ENCODE measurements around the gene CEBPE. TPM values are rescaled to one million over a fixed set of nuclear protein-coding genes. Genes with fewer than 3 reads are reported as not detected.
A peak's percentile ranks its signal among the peaks of the same experiment; 100 is the strongest.

Gene CEBPE
- total RNA-seq, 2 donors from 2014 or later, result not detected

- H3K27me3 Mint-ChIP-seq, result no peaks in the 10 kb centered on the region
- no peak for ATAC-seq (replicated peaks)
- no peak overlapping the region for H3K27ac Mint-ChIP-seq
- no peaks in the 10 kb centered on the region for H3K36me3 Mint-ChIP-seq (ENCODE audit: low read depth)
- no peaks in the 10 kb centered on the region for H3K4me1 Mint-ChIP-seq
- H3K9me3 Mint-ChIP-seq, result no peaks in the 10 kb centered on the region
- no peak overlapping the region for H3K4me3 Mint-ChIP-seq
Observed at GRCh38 chr14:23136566-23137133, 17.6 kb upstream of the CEBPE start.

- H3K4me1 Mint-ChIP-seq, result peaks cover 8% of the 10 kb centered on the region
- H3K27ac Mint-ChIP-seq, result no peak overlapping the region
Observed at GRCh38 chr14:23132970-23133369, 13.9 kb upstream of the CEBPE start.

DNA sequence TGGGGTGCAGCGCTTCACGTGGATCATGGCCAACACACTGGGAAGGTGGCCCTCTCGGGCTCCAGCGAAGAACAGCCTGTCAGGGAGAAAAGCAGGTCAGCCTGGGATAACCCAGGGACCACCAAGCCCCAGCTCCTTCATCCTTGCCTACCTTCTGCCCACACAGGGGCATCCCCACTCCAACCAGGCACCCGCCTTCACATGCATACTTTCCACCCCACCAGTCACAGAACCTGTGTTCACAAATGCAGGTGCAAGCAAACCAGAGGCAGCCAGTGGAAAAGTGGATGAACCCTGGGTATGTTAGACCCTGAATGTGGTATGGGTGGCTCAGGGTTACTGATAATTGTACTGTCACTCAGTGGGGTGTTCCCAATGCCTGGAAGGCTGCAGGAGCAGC is 12.4 kb upstream of the CEBPE start:
- H3K27ac Mint-ChIP-seq, result no peak overlapping the region
- H3K9me3 Mint-ChIP-seq, result no peaks in the 10 kb centered on the region
- no peak for ATAC-seq (replicated peaks)

More at GRCh38 chr14:23132970-23133369, 13.9 kb upstream of the CEBPE start:
- H3K9me3 Mint-ChIP-seq, result no peaks in the 10 kb centered on the region
- no peaks in the 10 kb centered on the region for H3K36me3 Mint-ChIP-seq (ENCODE audit: low read depth)
- H3K27me3 Mint-ChIP-seq, result peaks cover 11% of the 10 kb centered on the region
- no peak for ATAC-seq (replicated peaks)
- H3K4me3 Mint-ChIP-seq, result no peak overlapping the region

GRCh38 chr14:23130871-23131270 is 11.8 kb upstream of the CEBPE start:
- peaks cover 11% of the 10 kb centered on the region for H3K4me1 Mint-ChIP-seq

More for the DNA sequence above, 12.4 kb upstream of the CEBPE start:
- no peak overlapping the region for H3K4me3 Mint-ChIP-seq
- peaks cover 11% of the 10 kb centered on the region for H3K27me3 Mint-ChIP-seq
- H3K4me1 Mint-ChIP-seq, result peaks cover 11% of the 10 kb centered on the region
- H3K36me3 Mint-ChIP-seq (ENCODE audit: low read depth), result no peaks in the 10 kb centered on the region

GRCh38 chr14:23129759-23130316 is 10.8 kb upstream of the CEBPE start:
- H3K36me3 Mint-ChIP-seq (ENCODE audit: low read depth), result no peaks in the 10 kb centered on the region
- no peak for ATAC-seq (replicated peaks)
- H3K27me3 Mint-ChIP-seq, result peaks cover 11% of the 10 kb centered on the region
- no peak overlapping the region for H3K27ac Mint-ChIP-seq
- H3K4me1 Mint-ChIP-seq, result peaks cover 11% of the 10 kb centered on the region
- H3K9me3 Mint-ChIP-seq, result no peaks in the 10 kb centered on the region
- H3K4me3 Mint-ChIP-seq, result no peak overlapping the region

More at GRCh38 chr14:23130871-23131270, 11.8 kb upstream of the CEBPE start:
- no peaks in the 10 kb centered on the region for H3K36me3 Mint-ChIP-seq (ENCODE audit: low read depth)
- no peak for ATAC-seq (replicated peaks)
- H3K27ac Mint-ChIP-seq, result no peak overlapping the region
- H3K27me3 Mint-ChIP-seq, result peaks cover 11% of the 10 kb centered on the region
- no peaks in the 10 kb centered on the region for H3K9me3 Mint-ChIP-seq
- H3K4me3 Mint-ChIP-seq, result no peak overlapping the region

- no peak overlapping the region for H3K4me3 Mint-ChIP-seq
- H3K36me3 Mint-ChIP-seq (ENCODE audit: low read depth), result no peaks in the 10 kb centered on the region
- peaks cover 11% of the 10 kb centered on the region for H3K4me1 Mint-ChIP-seq
- H3K9me3 Mint-ChIP-seq, result no peaks in the 10 kb centered on the region
- ATAC-seq (replicated peaks), result no peak
- no peak overlapping the region for H3K27ac Mint-ChIP-seq
- peaks cover 11% of the 10 kb centered on the region for H3K27me3 Mint-ChIP-seq
Observed at GRCh38 chr14:23128969-23129758, 10.1 kb upstream of the CEBPE start.

DNA sequence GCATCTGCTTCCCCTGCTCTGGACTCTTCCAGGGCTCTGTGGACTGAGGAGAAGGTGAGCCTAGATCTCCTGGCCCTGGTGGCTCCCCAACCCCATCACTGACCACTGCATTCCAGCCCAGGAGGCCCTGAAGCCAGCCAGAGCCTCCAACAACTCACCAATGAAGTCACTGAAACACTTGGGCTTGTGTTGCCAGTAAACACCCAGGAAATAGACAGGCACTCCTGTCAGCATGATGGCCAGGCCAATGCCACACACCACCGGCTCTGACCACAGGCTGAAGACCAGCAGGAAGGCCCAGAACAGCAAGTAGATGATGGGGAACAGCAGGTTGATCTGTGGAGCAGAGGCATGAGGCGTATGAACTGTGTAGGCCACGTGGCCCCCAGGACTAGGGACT is 8.8 kb upstream of the CEBPE start:
- Mint-ChIP-seq H3K27me3 (peaks cover 11% of the 10 kb centered on the region), H3K36me3 (ENCODE audit: low read depth) (no peaks in the 10 kb centered on the region), H3K9me3 (no peaks in the 10 kb centered on the region), H3K4me1 (peaks cover 11% of the 10 kb centered on the region), H3K27ac (peak overlapping the region; percentile 71), H3K4me3 (no peak overlapping the region)
- ATAC-seq (replicated peaks), result no peak

DNA sequence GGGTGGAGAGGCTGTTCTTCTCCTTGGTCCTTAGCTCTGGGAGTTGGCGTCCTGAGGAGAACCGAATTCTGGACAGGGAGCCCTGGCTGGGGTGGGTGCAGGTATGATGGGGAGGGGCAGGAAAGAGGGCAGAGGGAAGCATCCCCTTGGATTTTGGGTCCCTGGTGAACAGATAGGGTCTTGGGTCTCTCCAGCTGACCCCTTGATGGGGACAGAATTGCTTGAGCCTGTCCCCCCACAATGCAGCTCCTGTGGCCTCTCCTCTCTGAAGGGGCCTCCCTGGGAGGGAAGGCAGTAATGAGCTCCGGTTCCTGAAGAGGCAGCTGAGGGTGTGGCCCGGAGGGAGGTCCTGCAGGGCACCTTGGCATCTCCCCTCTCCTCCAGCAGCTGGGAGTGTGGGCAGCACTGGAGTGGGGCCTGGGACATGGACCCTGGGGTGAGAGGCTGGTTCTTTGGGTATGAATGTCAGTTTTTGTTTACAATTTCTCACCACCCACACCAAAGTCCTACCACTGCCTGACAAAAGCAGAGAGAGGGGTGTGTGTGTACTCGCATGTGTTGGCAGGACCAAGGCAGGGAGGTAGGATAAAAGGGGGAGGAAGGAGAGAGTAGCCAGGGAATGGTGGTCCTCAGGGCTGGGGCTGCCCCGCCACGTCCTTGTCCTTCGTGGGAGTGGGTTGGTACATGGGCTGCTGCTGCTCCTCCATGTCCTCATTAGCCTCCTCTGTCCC is 7.7 kb upstream of the CEBPE start:
- Mint-ChIP-seq H3K27me3 (peaks cover 11% of the 10 kb centered on the region), H3K4me1 (peaks cover 11% of the 10 kb centered on the region), H3K36me3 (ENCODE audit: low read depth) (no peaks in the 10 kb centered on the region), H3K4me3 (no peak overlapping the region), H3K27ac (no peak overlapping the region), H3K9me3 (no peaks in the 10 kb centered on the region)
- ATAC-seq (replicated peaks), result no peak

- H3K4me1 Mint-ChIP-seq, result peaks cover 16% of the 10 kb centered on the region
- H3K27me3 Mint-ChIP-seq, result peaks cover 8% of the 10 kb centered on the region
- no peaks in the 10 kb centered on the region for H3K9me3 Mint-ChIP-seq
- no peaks in the 10 kb centered on the region for H3K36me3 Mint-ChIP-seq (ENCODE audit: low read depth)
- H3K27ac Mint-ChIP-seq, result no peak overlapping the region
- no peak for ATAC-seq (replicated peaks)
- H3K4me3 Mint-ChIP-seq, result no peak overlapping the region
Observed at GRCh38 chr14:23125933-23126524, 7.0 kb upstream of the CEBPE start.

- no peak for ATAC-seq (replicated peaks)
- H3K36me3 Mint-ChIP-seq (ENCODE audit: low read depth), result no peaks in the 10 kb centered on the region
- H3K9me3 Mint-ChIP-seq, result no peaks in the 10 kb centered on the region
- H3K4me3 Mint-ChIP-seq, result no peak overlapping the region
- H3K27ac Mint-ChIP-seq, result peak overlapping the region; percentile 11
- H3K27me3 Mint-ChIP-seq, result peaks cover 4% of the 10 kb centered on the region
- H3K4me1 Mint-ChIP-seq, result peaks cover 21% of the 10 kb centered on the region
Observed at GRCh38 chr14:23125011-23125410, 6.0 kb upstream of the CEBPE start.

DNA sequence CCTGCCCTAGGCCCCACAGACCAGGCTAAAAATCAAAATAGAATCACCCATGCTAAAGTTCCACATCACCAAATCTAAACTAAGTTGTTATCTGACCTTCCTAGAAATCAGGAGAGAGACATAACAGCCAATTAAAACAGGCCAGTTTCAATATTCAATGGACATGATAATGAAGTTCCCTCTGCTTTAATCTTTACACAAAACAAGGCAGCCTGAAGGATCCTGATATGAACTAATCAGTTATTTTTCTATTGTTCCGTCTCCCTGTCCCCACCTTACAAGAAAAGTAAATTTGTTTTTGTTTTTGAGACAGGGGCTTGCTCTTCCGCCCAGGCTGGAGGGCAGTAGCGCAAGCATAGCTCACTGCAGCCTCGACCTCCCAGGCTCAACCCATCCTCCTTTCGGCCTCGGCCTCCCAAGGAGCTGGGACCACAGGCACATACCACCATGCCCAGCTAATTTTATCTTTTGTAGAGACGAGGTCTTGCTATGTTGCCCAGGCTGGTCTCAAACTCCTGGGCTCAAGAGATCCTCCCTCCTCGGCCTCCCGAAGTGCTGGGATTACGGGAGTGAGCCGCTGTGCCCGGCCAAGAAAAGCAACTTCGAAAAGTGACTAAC is 5.4 kb upstream of the CEBPE start:
- H3K9me3 Mint-ChIP-seq, result no peaks in the 10 kb centered on the region
- peaks cover 21% of the 10 kb centered on the region for H3K4me1 Mint-ChIP-seq
- H3K27ac Mint-ChIP-seq, result peak overlapping the region; percentile 11
- ATAC-seq (replicated peaks), result no peak
- no peaks in the 10 kb centered on the region for H3K36me3 Mint-ChIP-seq (ENCODE audit: low read depth)
- H3K27me3 Mint-ChIP-seq, result peaks cover 4% of the 10 kb centered on the region
- no peak overlapping the region for H3K4me3 Mint-ChIP-seq

- H3K36me3 Mint-ChIP-seq (ENCODE audit: low read depth), result no peaks in the 10 kb centered on the region
- no peak overlapping the region for H3K27ac Mint-ChIP-seq
- H3K27me3 Mint-ChIP-seq, result no peaks in the 10 kb centered on the region
- H3K4me3 Mint-ChIP-seq, result no peak overlapping the region
- H3K4me1 Mint-ChIP-seq, result peaks cover 15% of the 10 kb centered on the region
- no peaks in the 10 kb centered on the region for H3K9me3 Mint-ChIP-seq
- ATAC-seq (replicated peaks), result no peak
Observed at GRCh38 chr14:23123419-23123818, 4.4 kb upstream of the CEBPE start.

DNA sequence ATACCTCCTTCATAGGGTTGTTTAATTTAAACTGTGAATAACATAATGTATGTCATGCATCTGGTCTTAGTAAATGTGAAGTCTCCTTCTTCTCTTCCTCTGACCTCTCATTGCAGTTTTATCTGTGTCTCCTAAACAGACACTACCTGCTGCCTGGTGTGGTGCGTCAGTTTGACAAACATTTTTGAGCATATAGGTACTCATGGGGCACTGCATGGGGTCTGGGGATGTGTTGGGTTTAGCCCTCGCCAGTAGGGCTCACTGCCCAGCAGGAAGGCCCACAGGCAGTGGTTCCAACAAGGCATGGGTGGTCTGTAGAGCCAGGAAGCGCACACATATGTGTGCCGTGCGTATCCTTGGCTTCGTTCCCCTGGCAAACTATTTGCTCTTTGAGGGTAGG is 3.0 kb upstream of the CEBPE start:
- peaks cover 10% of the 10 kb centered on the region for H3K4me1 Mint-ChIP-seq
- no peaks in the 10 kb centered on the region for H3K9me3 Mint-ChIP-seq
- no peak overlapping the region for H3K4me3 Mint-ChIP-seq
- H3K27ac Mint-ChIP-seq, result no peak overlapping the region
- H3K36me3 Mint-ChIP-seq (ENCODE audit: low read depth), result no peaks in the 10 kb centered on the region
- ATAC-seq (replicated peaks), result no peak
- H3K27me3 Mint-ChIP-seq, result no peaks in the 10 kb centered on the region

GRCh38 chr14:23121361-23121771 is 2.3 kb upstream of the CEBPE start:
- Mint-ChIP-seq H3K4me3 (peak overlapping the region; percentile 52), H3K27ac (peak overlapping the region; percentile 88), H3K9me3 (no peaks in the 10 kb centered on the region), H3K27me3 (no peaks in the 10 kb centered on the region), H3K4me1 (peaks cover 10% of the 10 kb centered on the region), H3K36me3 (ENCODE audit: low read depth) (no peaks in the 10 kb centered on the region)
- ATAC-seq (replicated peaks), result peak; percentile 54
